Ovary (tissue), 3 donors: Measurements from ENCODE around the gene LRRN4CL.

ENCODE experiments used
- EP300 ChIP-seq: sonication (generic); formaldehyde crosslinking; IDR thresholded peaks from one replicate; pipeline ENCODE4 v1.6.1; 2017; ENCODE audit warnings: antibody characterized with exemption
- POLR2A ChIP-seq: fragments of 450-650 bp; IDR thresholded peaks from one replicate; pipeline ENCODE4 v1.6.1; 2017; ENCODE audit warnings: antibody characterized with exemption, mild to moderate bottlenecking, moderate library complexity
- TF ChIP-seq, protein P1 (sequence below), 3 donors: fragments of 450-650 bp in 2 of 3; fragments of 200-600 bp in 1 of 3; IDR thresholded peaks; one replicate each; pipeline versions ENCODE4 v1.5.1 to v1.8.0; 2016 to 2022; ENCODE audit warnings: antibody characterized with exemption in 3 of 3, mild to moderate bottlenecking in 1 of 3
- donor health status: DM: no; HTN: no; CAD: no.

DNA sequence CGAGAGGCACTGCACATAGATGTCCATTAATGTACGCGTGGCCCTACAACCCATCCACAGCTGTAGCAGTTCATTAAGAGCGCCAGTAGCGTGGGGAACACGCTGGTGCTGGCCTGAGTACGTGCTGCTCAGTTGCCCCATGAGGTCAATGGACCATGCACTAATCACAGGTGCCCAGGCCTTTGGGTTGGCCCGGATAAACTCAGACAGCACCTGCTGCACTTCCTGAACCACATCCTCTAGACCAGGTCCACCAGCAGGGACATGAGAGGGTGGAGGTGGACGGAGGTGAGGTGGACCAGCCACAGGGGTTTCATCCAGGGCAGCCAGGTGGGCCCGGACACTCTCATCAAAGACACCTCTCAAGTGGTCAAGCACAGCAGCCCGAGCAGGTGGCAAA, 39.8 kb downstream of the LRRN4CL start:
- TF ChIP-seq POLR2A (no peak), EP300 (no peak)
- TF ChIP-seq, protein P1, sequence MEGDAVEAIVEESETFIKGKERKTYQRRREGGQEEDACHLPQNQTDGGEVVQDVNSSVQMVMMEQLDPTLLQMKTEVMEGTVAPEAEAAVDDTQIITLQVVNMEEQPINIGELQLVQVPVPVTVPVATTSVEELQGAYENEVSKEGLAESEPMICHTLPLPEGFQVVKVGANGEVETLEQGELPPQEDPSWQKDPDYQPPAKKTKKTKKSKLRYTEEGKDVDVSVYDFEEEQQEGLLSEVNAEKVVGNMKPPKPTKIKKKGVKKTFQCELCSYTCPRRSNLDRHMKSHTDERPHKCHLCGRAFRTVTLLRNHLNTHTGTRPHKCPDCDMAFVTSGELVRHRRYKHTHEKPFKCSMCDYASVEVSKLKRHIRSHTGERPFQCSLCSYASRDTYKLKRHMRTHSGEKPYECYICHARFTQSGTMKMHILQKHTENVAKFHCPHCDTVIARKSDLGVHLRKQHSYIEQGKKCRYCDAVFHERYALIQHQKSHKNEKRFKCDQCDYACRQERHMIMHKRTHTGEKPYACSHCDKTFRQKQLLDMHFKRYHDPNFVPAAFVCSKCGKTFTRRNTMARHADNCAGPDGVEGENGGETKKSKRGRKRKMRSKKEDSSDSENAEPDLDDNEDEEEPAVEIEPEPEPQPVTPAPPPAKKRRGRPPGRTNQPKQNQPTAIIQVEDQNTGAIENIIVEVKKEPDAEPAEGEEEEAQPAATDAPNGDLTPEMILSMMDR (IDR thresholded peaks at IDR 0.05) = no peak
